Neural cell (in vitro differentiated cells): Measurements from ENCODE around the gene NGB.

Experiments
- EP300 ChIP-seq: fragments of 450-650 bp; conservative IDR thresholded peaks from 2 replicates; pipeline ENCODE4 v1.6.1; 2014; ENCODE audit warnings: antibody characterized with exemption, mild to moderate bottlenecking, moderate library complexity; ENCODE audit not compliant: poor library complexity, severe bottlenecking
- POLR2AphosphoS5 ChIP-seq: IDR thresholded peaks from 2 replicates; pipeline ENCODE4 v1.6.1; 2012
- RAD21 ChIP-seq: fragments of 450-650 bp; conservative IDR thresholded peaks from 2 replicates; pipeline ENCODE4 v1.6.1; 2014; ENCODE audit warnings: antibody characterized with exemption, mild to moderate bottlenecking, moderate library complexity
- TF ChIP-seq, protein P1 (sequence below): fragments of 450-650 bp; IDR thresholded peaks from 2 replicates; pipeline ENCODE4 v1.5.1; 2014; ENCODE audit warnings: antibody characterized with exemption, mild to moderate bottlenecking, moderate library complexity; ENCODE audit not compliant: poor library complexity, severe bottlenecking

DNA sequence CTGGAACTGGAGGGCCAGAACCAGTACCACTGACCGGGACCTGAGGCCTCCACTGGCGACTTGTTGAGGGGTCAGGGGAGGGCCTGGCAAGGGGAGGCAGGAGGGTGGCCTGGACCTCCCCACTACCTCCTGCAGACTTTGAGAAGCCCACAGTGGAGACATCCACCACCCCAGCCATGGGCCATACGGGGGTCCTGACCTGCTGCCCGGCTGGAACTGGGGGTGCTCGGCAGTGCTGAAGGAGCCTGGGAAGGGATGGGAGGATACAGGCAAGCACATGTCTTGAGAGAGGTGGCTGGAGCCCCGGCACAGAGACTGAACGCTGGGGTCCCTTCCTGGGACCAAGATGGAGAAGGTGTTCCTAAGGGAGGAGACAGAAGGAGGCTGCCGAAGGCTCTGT, 14.3 kb downstream of the NGB start:
- TF ChIP-seq, protein P1, sequence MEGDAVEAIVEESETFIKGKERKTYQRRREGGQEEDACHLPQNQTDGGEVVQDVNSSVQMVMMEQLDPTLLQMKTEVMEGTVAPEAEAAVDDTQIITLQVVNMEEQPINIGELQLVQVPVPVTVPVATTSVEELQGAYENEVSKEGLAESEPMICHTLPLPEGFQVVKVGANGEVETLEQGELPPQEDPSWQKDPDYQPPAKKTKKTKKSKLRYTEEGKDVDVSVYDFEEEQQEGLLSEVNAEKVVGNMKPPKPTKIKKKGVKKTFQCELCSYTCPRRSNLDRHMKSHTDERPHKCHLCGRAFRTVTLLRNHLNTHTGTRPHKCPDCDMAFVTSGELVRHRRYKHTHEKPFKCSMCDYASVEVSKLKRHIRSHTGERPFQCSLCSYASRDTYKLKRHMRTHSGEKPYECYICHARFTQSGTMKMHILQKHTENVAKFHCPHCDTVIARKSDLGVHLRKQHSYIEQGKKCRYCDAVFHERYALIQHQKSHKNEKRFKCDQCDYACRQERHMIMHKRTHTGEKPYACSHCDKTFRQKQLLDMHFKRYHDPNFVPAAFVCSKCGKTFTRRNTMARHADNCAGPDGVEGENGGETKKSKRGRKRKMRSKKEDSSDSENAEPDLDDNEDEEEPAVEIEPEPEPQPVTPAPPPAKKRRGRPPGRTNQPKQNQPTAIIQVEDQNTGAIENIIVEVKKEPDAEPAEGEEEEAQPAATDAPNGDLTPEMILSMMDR, result no peak
- TF ChIP-seq EP300, result no peak
- no peak for TF ChIP-seq POLR2AphosphoS5
- no peak for TF ChIP-seq RAD21
